Body of pancreas (tissue), 4 donors: ENCODE results near the gene PKMYT1.

Experiments used
- CTCF ChIP-seq, 7 experiments: fragments of 450-650 bp in 4 of 7; fragments of 200-600 bp in 3 of 7; sonication (generic) in 3 of 7; IDR thresholded peaks; one replicate each; pipeline ENCODE4 v1.5.1; 2016 to 2019; ENCODE audit warnings: antibody characterized with exemption in 7 of 7
- POLR2A ChIP-seq, 3 donors: fragments of 450-650 bp; IDR thresholded peaks; one replicate each; pipeline ENCODE4 v1.6.1; 2016; ENCODE audit warnings: antibody characterized with exemption in 3 of 3, mild to moderate bottlenecking in 2 of 3

GRCh38 chr16:2928796-2929195, 51.5 kb downstream of the PKMYT1 start:
- TF ChIP-seq CTCF (IDR thresholded peaks at IDR 0.05), result no peak
- TF ChIP-seq POLR2A (IDR thresholded peaks at IDR 0.05), result no peak
